ENCODE data around the gene PJA2.

PJA2 gene

DNA sequence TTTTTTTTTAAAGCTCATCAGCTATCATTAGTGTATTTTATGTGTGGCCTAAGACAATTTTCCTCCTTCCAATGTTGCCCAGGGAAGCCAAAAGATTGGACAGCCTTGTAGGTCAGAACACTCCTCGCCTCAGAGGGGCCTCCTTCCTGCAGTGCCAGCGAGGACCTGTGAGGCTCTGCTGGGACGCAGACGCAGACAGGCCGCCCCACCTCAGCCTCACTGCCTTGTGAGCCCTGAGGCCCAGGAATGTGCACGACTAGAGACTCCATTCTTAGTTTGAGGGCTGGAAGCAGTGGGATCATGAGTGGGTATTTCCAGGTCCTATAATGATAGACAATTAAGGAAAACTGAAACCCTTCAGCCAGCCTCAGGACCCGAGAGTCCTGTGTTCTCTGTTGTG is 85.4 kb downstream of the PJA2 start:
- no peaks in the 10 kb centered on the region for H3K4me1 ChIP-seq (ENCODE audit: control insufficient read depth, insufficient read depth, low read length)
- H3K27me3 ChIP-seq (ENCODE audit: control insufficient read depth, insufficient read depth, low read length) = no peaks in the 10 kb centered on the region
- H3K9ac ChIP-seq (ENCODE audit: low read depth, low read length) = no peak overlapping the region
- H3K4me3 ChIP-seq (ENCODE audit: low read depth, low read length) = no peak overlapping the region
- H3K27ac ChIP-seq (ENCODE audit: low read depth, low read length) = no peak overlapping the region
- no peaks in the 10 kb centered on the region for H3K36me3 ChIP-seq (ENCODE audit: control insufficient read depth, insufficient read depth, low read length)
- no peaks in the 10 kb centered on the region for H3K9me3 ChIP-seq (ENCODE audit: control insufficient read depth, insufficient read depth, low read length)

DNA sequence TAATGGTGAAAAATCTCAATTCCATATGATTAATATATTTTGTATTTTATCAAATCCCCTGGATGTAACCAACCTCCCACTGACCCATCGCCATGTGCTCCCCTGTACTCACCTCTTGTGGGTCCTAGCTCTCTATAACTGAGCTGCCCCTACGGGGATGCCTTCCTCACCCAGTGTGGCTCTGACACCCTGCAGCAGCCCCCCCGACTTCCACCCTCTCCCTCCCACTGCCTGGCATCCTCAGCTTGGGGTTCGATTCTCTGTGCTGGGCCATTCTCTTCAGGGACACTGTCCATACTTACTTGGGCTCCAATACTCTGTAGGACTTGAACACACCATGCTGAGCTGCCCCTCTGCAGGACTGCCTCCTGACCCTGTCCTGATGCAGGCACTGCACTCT is 87.1 kb downstream of the PJA2 start:
- no peaks in the 10 kb centered on the region for H3K36me3 ChIP-seq (ENCODE audit: control insufficient read depth, insufficient read depth, low read length)
- no peaks in the 10 kb centered on the region for H3K9me3 ChIP-seq (ENCODE audit: control insufficient read depth, insufficient read depth, low read length)
- H3K27ac ChIP-seq (ENCODE audit: low read depth, low read length) = no peak overlapping the region
- no peak overlapping the region for H3K4me3 ChIP-seq (ENCODE audit: low read depth, low read length)
- no peaks in the 10 kb centered on the region for H3K27me3 ChIP-seq (ENCODE audit: control insufficient read depth, insufficient read depth, low read length)
- H3K4me1 ChIP-seq (ENCODE audit: control insufficient read depth, insufficient read depth, low read length) = no peaks in the 10 kb centered on the region
- no peak overlapping the region for H3K9ac ChIP-seq (ENCODE audit: low read depth, low read length)

GRCh38 chr5:109319351-109319750 is 90.4 kb downstream of the PJA2 start:
- no peaks in the 10 kb centered on the region for H3K27me3 ChIP-seq (ENCODE audit: control insufficient read depth, insufficient read depth, low read length)
- H3K27ac ChIP-seq (ENCODE audit: low read depth, low read length) = no peak overlapping the region
- no peaks in the 10 kb centered on the region for H3K9me3 ChIP-seq (ENCODE audit: control insufficient read depth, insufficient read depth, low read length)
- no peak overlapping the region for H3K4me3 ChIP-seq (ENCODE audit: low read depth, low read length)
- H3K36me3 ChIP-seq (ENCODE audit: control insufficient read depth, insufficient read depth, low read length) = no peaks in the 10 kb centered on the region
- no peak overlapping the region for H3K9ac ChIP-seq (ENCODE audit: low read depth, low read length)
- H3K4me1 ChIP-seq (ENCODE audit: control insufficient read depth, insufficient read depth, low read length) = no peaks in the 10 kb centered on the region

DNA sequence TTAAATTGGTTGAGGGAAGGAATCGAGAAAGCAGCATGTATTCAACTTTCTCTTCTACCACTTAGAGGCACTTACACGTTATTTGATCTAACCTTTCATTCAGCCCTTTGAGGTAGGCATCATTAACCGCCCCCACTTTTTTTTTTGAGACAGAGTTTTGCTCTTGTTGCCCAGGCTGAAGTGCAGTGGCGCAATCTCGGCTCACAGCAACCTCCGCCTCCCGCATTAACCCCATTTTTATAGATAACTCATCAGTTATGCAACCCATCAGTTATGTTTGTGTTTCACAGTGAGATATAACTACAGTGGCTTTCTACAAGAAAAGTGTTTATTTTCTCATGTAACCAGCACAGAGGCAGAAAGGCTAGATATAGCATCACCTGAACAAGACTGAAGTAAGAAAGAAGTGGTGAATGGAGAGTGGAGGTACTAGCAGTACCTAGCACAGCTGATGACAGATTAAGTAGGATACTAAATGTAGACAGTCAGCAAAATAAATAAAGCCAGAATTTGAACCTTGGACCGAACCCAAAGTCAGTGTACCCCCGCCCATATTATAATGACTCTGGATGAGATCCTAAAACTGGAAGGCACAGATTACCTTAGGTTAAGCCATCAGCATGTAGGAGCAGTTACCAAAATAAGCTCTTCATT is 91.2 kb downstream of the PJA2 start:
- Histone ChIP-seq H3K36me3 (ENCODE audit: control insufficient read depth, insufficient read depth, low read length) (no peaks in the 10 kb centered on the region), H3K4me3 (ENCODE audit: low read depth, low read length) (no peak overlapping the region), H3K27ac (ENCODE audit: low read depth, low read length) (no peak overlapping the region), H3K27me3 (ENCODE audit: control insufficient read depth, insufficient read depth, low read length) (no peaks in the 10 kb centered on the region), H3K4me1 (ENCODE audit: control insufficient read depth, insufficient read depth, low read length) (no peaks in the 10 kb centered on the region), H3K9me3 (ENCODE audit: control insufficient read depth, insufficient read depth, low read length) (no peaks in the 10 kb centered on the region), H3K9ac (ENCODE audit: low read depth, low read length) (no peak overlapping the region)

GRCh38 chr5:109316634-109317033 is 93.1 kb downstream of the PJA2 start:
- Histone ChIP-seq H3K4me1 (ENCODE audit: control insufficient read depth, insufficient read depth, low read length) (no peaks in the 10 kb centered on the region), H3K36me3 (ENCODE audit: control insufficient read depth, insufficient read depth, low read length) (no peaks in the 10 kb centered on the region), H3K9ac (ENCODE audit: low read depth, low read length) (no peak overlapping the region), H3K27ac (ENCODE audit: low read depth, low read length) (no peak overlapping the region), H3K27me3 (ENCODE audit: control insufficient read depth, insufficient read depth, low read length) (no peaks in the 10 kb centered on the region), H3K9me3 (ENCODE audit: control insufficient read depth, insufficient read depth, low read length) (no peaks in the 10 kb centered on the region), H3K4me3 (ENCODE audit: low read depth, low read length) (no peak overlapping the region)

DNA sequence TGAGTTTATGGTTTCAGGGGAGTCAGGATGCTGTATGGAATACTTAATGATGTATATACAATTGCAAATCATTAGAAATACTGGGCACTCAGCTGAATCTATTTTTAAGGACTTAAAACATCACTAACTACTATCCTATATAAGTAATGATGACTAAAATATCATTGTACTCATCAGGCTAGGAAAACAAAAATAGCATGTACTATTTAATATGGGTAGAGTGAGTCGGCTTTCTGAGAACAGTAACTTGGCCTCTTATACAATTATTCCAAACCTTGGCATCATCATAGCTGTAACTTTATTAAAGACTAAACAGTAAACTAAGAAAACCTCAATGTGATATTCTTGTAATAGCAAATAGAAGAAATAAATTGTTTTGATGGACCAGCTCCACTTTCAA is 94.5 kb downstream of the PJA2 start:
- Histone ChIP-seq H3K36me3 (ENCODE audit: control insufficient read depth, insufficient read depth, low read length) (no peaks in the 10 kb centered on the region), H3K27me3 (ENCODE audit: control insufficient read depth, insufficient read depth, low read length) (no peaks in the 10 kb centered on the region), H3K4me3 (ENCODE audit: low read depth, low read length) (no peak overlapping the region), H3K9me3 (ENCODE audit: control insufficient read depth, insufficient read depth, low read length) (no peaks in the 10 kb centered on the region), H3K9ac (ENCODE audit: low read depth, low read length) (no peak overlapping the region), H3K4me1 (ENCODE audit: control insufficient read depth, insufficient read depth, low read length) (no peaks in the 10 kb centered on the region), H3K27ac (ENCODE audit: low read depth, low read length) (no peak overlapping the region)

DNA sequence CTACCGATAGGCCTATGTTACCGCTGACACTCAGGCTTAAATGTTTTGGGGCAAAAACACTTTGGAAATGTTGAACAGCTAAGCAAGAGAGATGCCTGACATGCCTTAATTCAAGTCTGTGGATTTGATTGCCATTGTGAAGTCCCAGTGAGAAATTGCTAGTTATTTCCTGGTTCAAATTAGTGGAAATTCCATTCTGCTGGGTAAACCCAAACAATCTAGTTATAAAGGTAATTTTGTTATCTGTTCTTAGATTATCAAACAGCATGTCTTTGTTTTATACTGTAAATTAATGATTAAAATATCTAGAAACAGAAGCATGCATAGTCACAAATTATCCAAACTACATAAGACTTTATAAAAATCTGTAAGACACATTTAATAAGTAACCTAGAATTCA is 96.6 kb downstream of the PJA2 start:
- Histone ChIP-seq H3K27me3 (ENCODE audit: control insufficient read depth, insufficient read depth, low read length) (no peaks in the 10 kb centered on the region), H3K36me3 (ENCODE audit: control insufficient read depth, insufficient read depth, low read length) (no peaks in the 10 kb centered on the region), H3K4me1 (ENCODE audit: control insufficient read depth, insufficient read depth, low read length) (no peaks in the 10 kb centered on the region), H3K4me3 (ENCODE audit: low read depth, low read length) (no peak overlapping the region), H3K9me3 (ENCODE audit: control insufficient read depth, insufficient read depth, low read length) (no peaks in the 10 kb centered on the region), H3K27ac (ENCODE audit: low read depth, low read length) (no peak overlapping the region), H3K9ac (ENCODE audit: low read depth, low read length) (no peak overlapping the region)

GRCh38 chr5:109312695-109313094 is 97.1 kb downstream of the PJA2 start:
- no peaks in the 10 kb centered on the region for H3K9me3 ChIP-seq (ENCODE audit: control insufficient read depth, insufficient read depth, low read length)
- no peak overlapping the region for H3K27ac ChIP-seq (ENCODE audit: low read depth, low read length)
- no peak overlapping the region for H3K4me3 ChIP-seq (ENCODE audit: low read depth, low read length)
- H3K4me1 ChIP-seq (ENCODE audit: control insufficient read depth, insufficient read depth, low read length) = no peaks in the 10 kb centered on the region
- no peak overlapping the region for H3K9ac ChIP-seq (ENCODE audit: low read depth, low read length)
- no peaks in the 10 kb centered on the region for H3K27me3 ChIP-seq (ENCODE audit: control insufficient read depth, insufficient read depth, low read length)
- H3K36me3 ChIP-seq (ENCODE audit: control insufficient read depth, insufficient read depth, low read length) = no peaks in the 10 kb centered on the region

DNA sequence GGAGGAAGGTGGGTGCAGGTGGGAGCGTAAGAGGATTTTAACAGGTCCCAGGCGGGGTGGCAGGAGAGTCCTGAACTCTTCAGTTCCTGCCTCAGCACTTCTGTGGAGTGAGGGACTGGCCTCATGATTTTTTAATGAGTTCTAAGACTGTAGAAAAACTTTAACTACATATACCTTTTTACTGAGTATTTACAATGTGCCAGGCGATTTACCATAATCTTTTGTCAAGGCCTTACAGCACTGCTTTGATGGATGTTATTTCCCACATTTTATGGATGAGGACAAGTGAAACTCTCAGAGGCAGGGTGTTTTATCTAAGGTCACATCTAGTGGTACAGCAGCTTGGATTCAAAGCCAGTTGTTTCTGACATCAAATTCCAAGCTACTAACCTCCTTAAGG is 99.5 kb downstream of the PJA2 start:
- Histone ChIP-seq H3K27me3 (ENCODE audit: control insufficient read depth, insufficient read depth, low read length) (no peaks in the 10 kb centered on the region), H3K4me3 (ENCODE audit: low read depth, low read length) (no peak overlapping the region), H3K27ac (ENCODE audit: low read depth, low read length) (no peak overlapping the region), H3K9ac (ENCODE audit: low read depth, low read length) (no peak overlapping the region), H3K9me3 (ENCODE audit: control insufficient read depth, insufficient read depth, low read length) (no peaks in the 10 kb centered on the region), H3K4me1 (ENCODE audit: control insufficient read depth, insufficient read depth, low read length) (no peaks in the 10 kb centered on the region), H3K36me3 (ENCODE audit: control insufficient read depth, insufficient read depth, low read length) (no peaks in the 10 kb centered on the region)

- Histone ChIP-seq H3K27ac (ENCODE audit: low read depth, low read length) (no peak overlapping the region), H3K36me3 (ENCODE audit: control insufficient read depth, insufficient read depth, low read length) (no peaks in the 10 kb centered on the region), H3K9ac (ENCODE audit: low read depth, low read length) (no peak overlapping the region)
Measured at GRCh38 chr5:109309326-109310063, 100.3 kb downstream of the PJA2 start.

GRCh38 chr5:109307951-109308350 is 101.8 kb downstream of the PJA2 start:
- Histone ChIP-seq H3K9ac (ENCODE audit: low read depth, low read length) (no peak overlapping the region), H3K36me3 (ENCODE audit: control insufficient read depth, insufficient read depth, low read length) (no peaks in the 10 kb centered on the region), H3K27ac (ENCODE audit: low read depth, low read length) (no peak overlapping the region), H3K27me3 (ENCODE audit: control insufficient read depth, insufficient read depth, low read length) (no peaks in the 10 kb centered on the region), H3K4me3 (ENCODE audit: low read depth, low read length) (no peak overlapping the region), H3K9me3 (ENCODE audit: control insufficient read depth, insufficient read depth, low read length) (no peaks in the 10 kb centered on the region), H3K4me1 (ENCODE audit: control insufficient read depth, insufficient read depth, low read length) (no peaks in the 10 kb centered on the region)

More at GRCh38 chr5:109309326-109310063, 100.3 kb downstream of the PJA2 start:
- Histone ChIP-seq H3K4me1 (ENCODE audit: control insufficient read depth, insufficient read depth, low read length) (no peaks in the 10 kb centered on the region), H3K9me3 (ENCODE audit: control insufficient read depth, insufficient read depth, low read length) (no peaks in the 10 kb centered on the region), H3K4me3 (ENCODE audit: low read depth, low read length) (no peak overlapping the region), H3K27me3 (ENCODE audit: control insufficient read depth, insufficient read depth, low read length) (no peaks in the 10 kb centered on the region)
